H1 (cell line): ENCODE measurements around the gene RBM15. TPM values are rescaled to one million over a fixed set of nuclear protein-coding genes. Genes with fewer than 3 reads are reported as not detected.

Experiments
- CTCF ChIA-PET: fragments of 300-600 bp; sonication (Branson Sonifier 250); formaldehyde crosslinking; loops from one replicate; lab custom pipeline; 2021; ENCODE audit not compliant: partially characterized antibody; lab: Charles Lee
- POLR2A ChIA-PET: fragments of 300-600 bp; sonication (Branson Sonifier 250); formaldehyde crosslinking; loops from one replicate; lab custom pipeline; 2021; ENCODE audit warnings: inconsistent platforms; ENCODE audit not compliant: partially characterized antibody; lab: Charles Lee
- DNase-seq, 2 experiments: peaks; one replicate each; pipeline versions ENCODE4 v3.0.0 to v3.0.0-alpha.2; 2010 to 2022; ENCODE audit warnings: low spot score in 2 of 2, low read depth in 1 of 2, mixed read lengths in 1 of 2
- FAIRE-seq: peaks from 2 replicates; lab custom pipeline; 2011; peaks lifted over from hg19 to GRCh38; lab: Jason Lieb, UNC
- H2AFZ ChIP-seq: 2 replicates; pipeline ENCODE4 v1.8.1; 2012; ENCODE audit warnings: low read length, inconsistent platforms
- H2AK5ac ChIP-seq: 2 replicates; pipeline ENCODE4 v1.6.1; 2013; ENCODE audit warnings: low read depth, low read length
- H2BK120ac ChIP-seq: replicated peaks from 2 replicates; pipeline ENCODE3; 2013; ENCODE audit warnings: low read depth, low read length, inconsistent platforms
- H2BK12ac ChIP-seq: 2 replicates; pipeline ENCODE4 v1.6.1; 2013; ENCODE audit warnings: low read depth, low read length
- H2BK15ac ChIP-seq: 2 replicates; pipeline ENCODE4 v1.6.1; 2013; ENCODE audit warnings: low read length
- H2BK20ac ChIP-seq: 2 replicates; pipeline ENCODE4 v1.6.1; 2013; ENCODE audit warnings: low read length
- H2BK5ac ChIP-seq: 2 replicates; pipeline ENCODE4 v1.6.1; 2013; ENCODE audit warnings: low read depth, low read length
- H3K14ac ChIP-seq: 2 replicates; pipeline ENCODE4 v1.6.1; 2013; ENCODE audit warnings: inconsistent platforms; ENCODE audit not compliant: insufficient read length
- H3K18ac ChIP-seq: 2 replicates; pipeline ENCODE4 v1.6.1; 2013; ENCODE audit warnings: low read length; ENCODE audit errors: extremely low read depth
- H3K23ac ChIP-seq: 2 replicates; pipeline ENCODE4 v1.6.1; 2013; ENCODE audit warnings: inconsistent platforms; ENCODE audit not compliant: insufficient read length
- H3K23me2 ChIP-seq: 2 replicates; pipeline ENCODE4 v1.6.1; 2013; ENCODE audit warnings: low read depth, low read length
- H3K27ac ChIP-seq: 2 replicates; pipeline ENCODE4 v1.6.1; 2011; ENCODE audit warnings: low read depth, low read length, inconsistent platforms
- H3K27me3 ChIP-seq, 4 experiments: replicated peaks in 1 of 4; 1 replicate in 1 of 4; 2 replicates in 3 of 4; pipeline versions ENCODE4 v1.6.1 to v1.8.1; 2011 to 2013; ENCODE audit warnings: low read length in 3 of 4, mild to moderate bottlenecking in 3 of 4, inconsistent platforms in 2 of 4, mixed read lengths in 2 of 4, moderate library complexity in 1 of 4; ENCODE audit not compliant: control insufficient read depth in 3 of 4, insufficient read depth in 3 of 4; ENCODE audit errors: extremely low read depth in 1 of 4
- H3K36me3 ChIP-seq, 4 experiments: 2 replicates each; pipeline versions ENCODE4 v1.6.1 to v1.8.1; 2011 to 2013; ENCODE audit warnings: mild to moderate bottlenecking in 4 of 4, low read length in 3 of 4, moderate library complexity in 2 of 4, control low read depth in 1 of 4, inconsistent platforms in 1 of 4; ENCODE audit not compliant: insufficient read depth in 4 of 4, control insufficient read depth in 2 of 4
- H3K4ac ChIP-seq: replicated peaks from 2 replicates; pipeline ENCODE3; 2013; ENCODE audit warnings: low read length, low read depth, mixed read lengths, inconsistent platforms; ENCODE audit not compliant: insufficient read length
- H3K4me1 ChIP-seq, 4 experiments: replicated peaks in 1 of 4; 1 replicate in 1 of 4; 2 replicates in 3 of 4; pipeline versions ENCODE4 v1.6.1 to v1.8.1; 2011 to 2013; ENCODE audit warnings: low read length in 3 of 4, inconsistent platforms in 2 of 4, mixed read lengths in 1 of 4; ENCODE audit not compliant: insufficient read depth in 4 of 4, control insufficient read depth in 3 of 4
- H3K4me2 ChIP-seq, 2 experiments: 2 replicates each; pipeline versions ENCODE4 v1.6.1 to v1.8.1; 2011 to 2013; ENCODE audit warnings: low read depth in 2 of 2, low read length in 2 of 2, control low read depth in 1 of 2, inconsistent platforms in 1 of 2, mild to moderate bottlenecking in 1 of 2; ENCODE audit not compliant: insufficient read depth in 1 of 2
- H3K4me3 ChIP-seq, 4 experiments: fragments of 200-600, 300-600 bp in 1 of 4; sonication (generic), shearing (Covaris generic), sonication (Bioruptor Twin) in 1 of 4; 2 replicates each; pipeline versions ENCODE4 v1.5.1 to v1.8.1; 2011 to 2016; ENCODE audit warnings: low read length in 4 of 4, low read depth in 3 of 4, control low read depth in 2 of 4, inconsistent platforms in 2 of 4, mild to moderate bottlenecking in 2 of 4, mixed read lengths in 1 of 4, moderate library complexity in 1 of 4; ENCODE audit not compliant: insufficient read depth in 2 of 4; ENCODE audit errors: extremely low read depth in 1 of 4
- H3K56ac ChIP-seq: replicated peaks from 2 replicates; pipeline ENCODE3; 2013; ENCODE audit warnings: low read depth, mild to moderate bottlenecking, mixed read lengths, low read length, inconsistent platforms; ENCODE audit not compliant: insufficient read length
- H3K79me1 ChIP-seq: 2 replicates; pipeline ENCODE4 v1.6.1; 2013; ENCODE audit warnings: low read depth, low read length, control low read depth
- H3K79me2 ChIP-seq, 2 experiments: 2 replicates each; pipeline versions ENCODE4 v1.6.1 to v1.8.1; 2012 to 2013; ENCODE audit warnings: low read length in 2 of 2, mild to moderate bottlenecking in 2 of 2, inconsistent platforms in 1 of 2; ENCODE audit not compliant: insufficient read depth in 2 of 2, control insufficient read depth in 1 of 2
- H3K9ac ChIP-seq, 4 experiments: replicated peaks in 1 of 4; 1 replicate in 1 of 4; 2 replicates in 3 of 4; pipeline versions ENCODE4 v1.6.1 to v1.8.1; 2011 to 2013; ENCODE audit warnings: low read depth in 3 of 4, low read length in 3 of 4, control low read depth in 2 of 4, mild to moderate bottlenecking in 2 of 4, moderate library complexity in 2 of 4, inconsistent platforms in 1 of 4; ENCODE audit errors: extremely low read depth in 1 of 4
- H3K9me3 ChIP-seq, 2 experiments: 2 replicates each; pipeline versions ENCODE4 v1.6.1 to v1.8.1; 2012 to 2013; ENCODE audit warnings: mild to moderate bottlenecking in 2 of 2, moderate library complexity in 2 of 2, control low read depth in 1 of 2, inconsistent platforms in 1 of 2, low read depth in 1 of 2, low read length in 1 of 2, mixed read lengths in 1 of 2; ENCODE audit not compliant: insufficient read depth in 2 of 2
- H4K20me1 ChIP-seq, 2 experiments: replicated peaks in 1 of 2; 2 replicates each; pipeline versions ENCODE3 to v1.8.1; 2011 to 2013; ENCODE audit warnings: inconsistent platforms in 2 of 2, low read length in 2 of 2, mild to moderate bottlenecking in 1 of 2; ENCODE audit not compliant: insufficient read depth in 2 of 2, control insufficient read depth in 1 of 2
- H4K5ac ChIP-seq: 2 replicates; pipeline ENCODE4 v1.6.1; 2013; ENCODE audit warnings: low read length, low read depth, mixed read lengths, inconsistent platforms; ENCODE audit not compliant: insufficient read length
- H4K8ac ChIP-seq: 2 replicates; pipeline ENCODE4 v1.8.0; 2013; ENCODE audit warnings: mild to moderate bottlenecking, moderate library complexity, low read length, inconsistent platforms; ENCODE audit not compliant: insufficient read depth; ENCODE audit errors: extremely low read depth
- H4K91ac ChIP-seq: replicated peaks from 2 replicates; pipeline ENCODE3; 2013; ENCODE audit warnings: low read length, mixed read lengths, inconsistent platforms; ENCODE audit not compliant: insufficient read length
- ASH2L ChIP-seq: fragments of 200-600, 300-600 bp; sonication (generic); IDR thresholded peaks from one replicate; pipeline ENCODE4 v1.7.1; 2017; ENCODE audit warnings: low read length
- BACH1 ChIP-seq: IDR thresholded peaks from 2 replicates; pipeline ENCODE4 v1.6.1; 2012; ENCODE audit warnings: low read length, improper control_type of control experiment
- CREB1 ChIP-seq: IDR thresholded peaks from 2 replicates; pipeline ENCODE4 v1.6.1; 2012; ENCODE audit warnings: inconsistent platforms
- EP300 ChIP-seq, 2 experiments: IDR thresholded peaks; 1 replicate in 1 of 2; 2 replicates in 1 of 2; pipeline ENCODE4 v1.6.1; 2011 to 2012; ENCODE audit warnings: low read depth in 2 of 2, low read length in 2 of 2, mild to moderate bottlenecking in 2 of 2, borderline replicate concordance in 1 of 2, inconsistent platforms in 1 of 2, moderate library complexity in 1 of 2
- HDAC6 ChIP-seq: IDR thresholded peaks from one replicate; pipeline ENCODE4 v1.7.1; 2012; ENCODE audit warnings: low read depth, mild to moderate bottlenecking, inconsistent platforms, low read length, moderate library complexity
- KDM5A ChIP-seq: fragments of 200-600 bp; IDR thresholded peaks from 2 replicates; pipeline ENCODE4 v1.7.1; 2012; ENCODE audit warnings: mild to moderate bottlenecking, low read length, inconsistent platforms, mixed read lengths
- NANOG ChIP-seq: IDR thresholded peaks from 2 replicates; pipeline ENCODE4 v1.6.1; 2011; ENCODE audit warnings: low read length, low read depth, mild to moderate bottlenecking, inconsistent platforms; ENCODE audit not compliant: insufficient read depth, poor library complexity, severe bottlenecking
- RFX5 ChIP-seq: IDR thresholded peaks from 2 replicates; pipeline ENCODE4 v1.6.1; 2011; ENCODE audit warnings: low read depth, low read length, improper control_type of control experiment, borderline replicate concordance
- SP1 ChIP-seq: IDR thresholded peaks from 2 replicates; pipeline ENCODE4 v1.6.1; 2011; ENCODE audit warnings: low read depth, low read length
- ZNF274 ChIP-seq: IDR thresholded peaks from 2 replicates; pipeline ENCODE4 v1.7.0; 2012; ENCODE audit warnings: low read length, borderline replicate concordance; ENCODE audit errors: extremely low read depth
- WGBS, 2 experiments: shearing (Covaris generic) in 1 of 2; methylation state at CpG; one replicate each; pipeline versions ENCODE4 v1.1.6 to v1.1.7; 2013 to 2015; ENCODE audit warnings: low lambda C conversion rate in 2 of 2, mixed read lengths in 2 of 2, inconsistent platforms in 1 of 2, low coverage in 1 of 2, missing lambda C conversion rate in 1 of 2; ENCODE audit not compliant: insufficient replicate concordance in 2 of 2, insufficient coverage in 1 of 2, insufficient read length in 1 of 2; ENCODE audit errors: extremely low coverage in 1 of 2, missing lambda C conversion rate in 1 of 2; 5-methylcytosine and 5-hydroxymethylcytosine counted together
- polyA plus RNA-seq, 7 experiments: library from polyadenylated mRNA; depleted of rRNA in 3 of 7; stranded (reverse) in 5 of 7; unstranded in 2 of 7; fragments of >200 nt in 5 of 7; fragments of 200-250 nt in 2 of 7; gene quantifications; 1 replicate in 5 of 7; 2 replicates in 1 of 7; 4 replicates in 1 of 7; pipeline versions ENCODE4 v1.2.1 to v1.2.3, GENCODE V29; 2011 to 2013; ENCODE audit warnings: missing spikeins in 2 of 7, mixed read lengths in 2 of 7
- total RNA-seq: library from RNA; stranded (reverse); fragmentation: NEBNext Ultra II Directional; extraction: Animal tissue kit (Norgen Biotek cat#: 25700); gene quantifications from 2 replicates; pipeline ENCODE4 v1.2.1, GENCODE V29; 2021

Gene RBM15
- total and polyA plus RNA-seq, 2 of the 8 experiments (the other 6 are each of a cell fraction or from before 2014, with no cell fraction given): 13.5 to 44.9 TPM

- WGBS, 2 experiments: 91% methylated on average over 1 of the region's 1 CpG; no CpG with 5 or more reads in 1 of the 2 experiments
- no peak overlapping the region for H3K14ac ChIP-seq
- H2BK15ac ChIP-seq: no peak overlapping the region
- H2BK120ac ChIP-seq: no peak overlapping the region
- no peak for DNase-seq
- H4K5ac ChIP-seq: no peak overlapping the region
- H2BK5ac ChIP-seq: no peak overlapping the region
- no peaks in the 10 kb centered on the region for H3K79me1 ChIP-seq
- no peaks in the 10 kb centered on the region for H3K9me3 ChIP-seq
- no peak overlapping the region for H3K27ac ChIP-seq
- H3K4me3 ChIP-seq: no peak overlapping the region
- no peak overlapping the region for H3K23ac ChIP-seq
- no peaks in the 10 kb centered on the region for H3K23me2 ChIP-seq
- no peak overlapping the region for H4K8ac ChIP-seq
- no peak overlapping the region for H2BK20ac ChIP-seq
- H2BK12ac ChIP-seq: no peak overlapping the region
- no peaks in the 10 kb centered on the region for H4K20me1 ChIP-seq
- H2AK5ac ChIP-seq: no peak overlapping the region
- no peak overlapping the region for H3K4me2 ChIP-seq
- no peak overlapping the region for H4K91ac ChIP-seq
- H3K27me3 ChIP-seq: no peaks in the 10 kb centered on the region
- ChIA-PET POLR2A (interaction anchor here (0.8 to 1.3 kb wide), 2 partner anchors 12 to 13 kb away, joined by 3 read pairs; no protein-coding TSS in a partner anchor), CTCF (interaction anchor here (0.7 to 3.5 kb wide), 9 partner anchors 36 to 191 kb away, joined by 3 to 12 read pairs (median 4); no protein-coding TSS in a partner anchor)
- no peak overlapping the region for H2AFZ ChIP-seq
- H3K79me2 ChIP-seq: no peaks in the 10 kb centered on the region
- no peak overlapping the region for H3K18ac ChIP-seq
- FAIRE-seq: no peak
- peaks cover 0 to 2% (median 0%) of the 10 kb centered on the region in 4 experiments; a peak in 1 of 7 replicates for H3K4me1 ChIP-seq
- no peak overlapping the region for H3K9ac ChIP-seq
- H3K36me3 ChIP-seq: peaks cover 0 to 6% (median 0%) of the 10 kb centered on the region in 4 experiments; a peak in 2 of 8 replicates
- H3K4ac ChIP-seq: no peak overlapping the region
- TF ChIP-seq HDAC6 (no peak), ZNF274 (no peak), SP1 (no peak), RFX5 (no peak), CREB1 (no peak), BACH1 (no peak), NANOG (no peak), ASH2L (no peak), EP300 (IDR thresholded peaks at IDR 0.05; ENCODE audit: borderline replicate concordance in 1 of 2, low read depth in 2 of 2, low read length in 2 of 2) (no peak), KDM5A (no peak)
- H3K56ac ChIP-seq: no peak overlapping the region
These were observed 46.2 kb downstream of the RBM15 start for GRCh38 chr1:110385369-110385768.
